Central memory CD4-positive, alpha-beta T cell (primary cell): ENCODE data around the gene APOL1.
A peak's percentile ranks its signal among the peaks of the same experiment; 100 is the strongest.
"Not testable (repeated sequence)": the region's sequence is repeated elsewhere in the genome, so short reads cannot be mapped to it uniquely, and the experiment has no call there.

ENCODE experiments used
- DNase-seq: peaks from one replicate; pipeline ENCODE4 v3.0.0; 2022

APOL1 gene

GRCh38 chr22:36226189-36226588, 26.7 kb upstream of the APOL1 start:
- DNase-seq = no peak

GRCh38 chr22:36227396-36227795, 25.5 kb upstream of the APOL1 start:
- no peak for DNase-seq

GRCh38 chr22:36227806-36228205, 25.1 kb upstream of the APOL1 start:
- no peak for DNase-seq

- not testable (repeated sequence) for DNase-seq
Observed at GRCh38 chr22:36228369-36228768, 24.6 kb upstream of the APOL1 start.

GRCh38 chr22:36228944-36229343, 24.0 kb upstream of the APOL1 start:
- no peak for DNase-seq

- not testable (repeated sequence) for DNase-seq
Observed at GRCh38 chr22:36229649-36230048, 23.3 kb upstream of the APOL1 start.

- DNase-seq = not testable (repeated sequence)
Observed at GRCh38 chr22:36231051-36231450, 21.9 kb upstream of the APOL1 start.

GRCh38 chr22:36232715-36233401, 20.1 kb upstream of the APOL1 start:
- DNase-seq = no peak

- DNase-seq = no peak
Observed at GRCh38 chr22:36233796-36234195, 19.1 kb upstream of the APOL1 start.

- no peak for DNase-seq
Observed at GRCh38 chr22:36234213-36234612, 18.7 kb upstream of the APOL1 start.

- DNase-seq = no peak
Observed at GRCh38 chr22:36234919-36235318, 18.0 kb upstream of the APOL1 start.

- no peak for DNase-seq
Observed at GRCh38 chr22:36235585-36235984, 17.3 kb upstream of the APOL1 start.

- DNase-seq = no peak
Observed at GRCh38 chr22:36236388-36237319, 16.3 kb upstream of the APOL1 start.

- no peak for DNase-seq
Observed at GRCh38 chr22:36237462-36238372, 15.2 kb upstream of the APOL1 start.

GRCh38 chr22:36238373-36239149, 14.4 kb upstream of the APOL1 start:
- DNase-seq = no peak

GRCh38 chr22:36239150-36239400, 13.9 kb upstream of the APOL1 start:
- no peak for DNase-seq

GRCh38 chr22:36239401-36240171, 13.3 kb upstream of the APOL1 start, which contains the start of gene APOL2:
APOL2 (minus strand) TSS chr22:36239527; CDS start chr22:36233162, 6,365 bp downstream.
- peak; percentile 84 for DNase-seq

- no peak for DNase-seq
Observed at GRCh38 chr22:36243986-36244385, 8.9 kb upstream of the APOL1 start.

GRCh38 chr22:36244522-36245391, 8.2 kb upstream of the APOL1 start:
- DNase-seq = no peak

- no peak for DNase-seq
Observed at GRCh38 chr22:36245805-36246356, 7.1 kb upstream of the APOL1 start.
